CD4-positive, alpha-beta T cell treated with Interleukin-21 for 1 hour (primary cell): Measurements from ENCODE around the gene MEX3B.
"Not testable (repeated sequence)": the region's sequence is repeated elsewhere in the genome, so short reads cannot be mapped to it uniquely, and the experiment has no call there.

Experiments
- DNase-seq: peaks from one replicate; pipeline ENCODE4 v3.0.0-alpha.2; 2020

The MEX3B gene

GRCh38 chr15:81995081-81995480 lies 50.7 kb downstream of the MEX3B start:
- not testable (repeated sequence) for DNase-seq

DNA sequence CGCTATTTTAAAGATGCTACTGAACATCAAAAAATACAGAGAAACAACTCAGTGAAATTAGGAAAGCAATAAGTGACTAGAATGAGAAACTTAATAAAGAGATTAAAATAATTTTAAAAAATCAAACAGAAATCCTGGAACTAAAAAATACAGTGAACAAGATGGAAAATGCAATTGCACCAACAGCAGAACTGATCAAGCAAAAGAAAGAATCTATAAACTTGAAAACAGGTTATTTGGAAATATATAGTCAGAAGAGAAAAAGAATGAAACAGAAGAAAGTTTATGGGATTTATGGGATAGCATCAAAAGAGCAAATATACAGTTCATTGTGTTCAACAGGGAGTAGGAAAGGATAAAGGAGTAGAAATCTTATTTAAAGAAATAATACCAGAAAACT lies 53.3 kb downstream of the MEX3B start:
- no peak for DNase-seq
